ENCODE results near the gene ECSIT.

DNA sequence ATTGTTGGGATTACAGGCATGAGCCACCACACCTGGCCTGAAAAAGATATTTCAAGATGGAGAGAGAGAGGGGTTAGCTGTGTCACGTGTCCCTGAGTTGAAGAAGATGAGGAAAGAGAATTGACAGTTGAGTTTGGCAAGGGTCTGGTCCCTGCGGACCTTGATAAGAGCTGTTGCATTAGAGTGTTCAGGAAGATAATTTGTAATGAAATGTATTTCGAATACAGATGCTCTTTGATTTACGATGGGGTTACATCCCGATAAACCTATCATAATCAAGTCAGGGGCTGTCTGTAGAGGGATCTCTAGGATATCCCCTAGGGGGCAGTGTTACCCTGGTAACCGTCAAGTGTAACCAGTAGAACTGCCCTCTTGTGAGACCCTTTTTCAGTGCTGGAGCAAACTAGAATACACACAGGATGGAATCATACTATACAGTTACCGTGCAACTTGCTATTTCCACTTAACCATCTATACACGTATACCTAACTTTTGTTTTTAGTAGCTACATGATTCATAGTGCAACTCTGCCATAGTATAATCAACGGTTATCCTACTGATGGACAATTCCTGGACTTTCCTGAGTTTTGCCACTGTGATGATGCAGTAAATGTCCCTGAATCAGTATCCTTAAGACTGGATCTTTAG, 31.6 kb upstream of the ECSIT start:
- TF ChIP-seq YY1 (IDR thresholded peaks at IDR 0.05; ENCODE audit: insufficient read depth, insufficient read length) (no peak), ZNF274 (IDR thresholded peaks at IDR 0.05; ENCODE audit: low read depth, low read length) (no peak)

Measured in NT2/D1 (cell line).